EH (cell line): ENCODE measurements around the gene SPEN.
"Not testable (repeated sequence)": the region's sequence is repeated elsewhere in the genome, so short reads cannot be mapped to it uniquely, and the experiment has no call there.

ENCODE experiments used
- DNase-seq: peaks from one replicate; pipeline ENCODE4 v3.0.0-alpha.2; 2015; ENCODE audit warnings: low read depth

Gene SPEN

DNA sequence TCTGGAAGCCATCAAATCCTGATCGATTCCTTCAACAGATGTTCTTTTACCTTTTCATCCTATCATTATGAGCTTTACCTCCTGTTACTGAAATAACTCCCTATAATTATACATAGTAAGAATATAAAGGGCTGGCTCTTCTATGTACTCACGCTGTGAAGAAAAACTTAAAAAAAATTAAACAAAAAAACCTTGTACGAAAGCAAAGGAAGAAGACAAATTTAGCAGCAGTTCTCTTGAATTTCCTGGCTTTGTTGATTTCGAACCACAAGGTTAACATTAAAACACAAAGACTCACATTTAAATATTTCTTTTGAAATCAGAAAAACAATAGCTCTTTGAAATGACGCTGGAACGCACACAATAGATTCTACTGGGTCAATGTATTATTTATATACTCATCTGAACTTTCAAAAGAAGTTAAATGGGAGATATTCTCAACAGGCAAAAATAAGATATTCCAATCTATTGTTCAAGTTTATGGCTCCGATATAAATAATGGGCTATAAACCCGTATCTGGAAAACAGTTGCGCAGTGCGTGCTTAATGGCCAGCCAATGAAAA is 13.6 kb upstream of the SPEN start:
- no peak for DNase-seq

DNA sequence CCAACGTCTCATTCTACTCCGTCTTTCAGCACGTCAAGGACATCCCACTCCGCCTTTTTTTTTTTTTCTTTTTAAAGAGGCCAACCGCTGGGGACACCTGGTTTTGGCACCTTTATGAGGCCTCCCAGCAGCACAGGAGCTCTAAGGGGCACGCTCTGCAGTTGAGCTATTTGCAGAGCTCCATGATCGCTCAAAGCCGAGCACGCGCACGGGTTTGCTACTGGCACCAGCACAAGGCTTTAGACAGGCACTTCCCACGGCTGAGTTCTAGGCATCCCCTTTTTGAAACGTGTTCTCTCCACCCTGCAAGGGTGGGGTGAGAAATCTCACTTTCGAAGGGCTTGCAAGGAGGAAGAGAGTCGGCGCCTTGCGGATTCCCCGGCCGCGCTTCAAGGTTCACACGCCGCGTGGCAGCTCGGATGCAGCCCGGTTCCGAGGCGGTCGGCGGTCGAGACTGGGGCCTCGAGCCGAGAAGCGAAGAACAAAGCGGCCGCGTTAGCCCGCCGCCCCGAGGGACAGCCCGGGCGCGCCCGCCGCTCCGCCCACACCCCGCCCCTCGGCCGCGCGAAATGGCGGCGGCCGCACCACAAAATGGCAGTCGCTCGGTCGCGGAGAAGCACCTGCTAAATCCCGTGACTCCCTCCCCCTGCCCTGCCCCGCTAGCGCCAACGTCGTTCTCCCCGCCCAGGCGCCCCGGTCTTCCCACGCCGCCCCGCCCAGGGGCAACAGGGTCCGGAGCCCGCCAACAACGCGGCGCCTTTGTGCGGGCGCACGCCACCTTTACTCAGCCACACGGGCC is 12.9 kb upstream of the SPEN start:
- DNase-seq: peak; percentile 90

DNA sequence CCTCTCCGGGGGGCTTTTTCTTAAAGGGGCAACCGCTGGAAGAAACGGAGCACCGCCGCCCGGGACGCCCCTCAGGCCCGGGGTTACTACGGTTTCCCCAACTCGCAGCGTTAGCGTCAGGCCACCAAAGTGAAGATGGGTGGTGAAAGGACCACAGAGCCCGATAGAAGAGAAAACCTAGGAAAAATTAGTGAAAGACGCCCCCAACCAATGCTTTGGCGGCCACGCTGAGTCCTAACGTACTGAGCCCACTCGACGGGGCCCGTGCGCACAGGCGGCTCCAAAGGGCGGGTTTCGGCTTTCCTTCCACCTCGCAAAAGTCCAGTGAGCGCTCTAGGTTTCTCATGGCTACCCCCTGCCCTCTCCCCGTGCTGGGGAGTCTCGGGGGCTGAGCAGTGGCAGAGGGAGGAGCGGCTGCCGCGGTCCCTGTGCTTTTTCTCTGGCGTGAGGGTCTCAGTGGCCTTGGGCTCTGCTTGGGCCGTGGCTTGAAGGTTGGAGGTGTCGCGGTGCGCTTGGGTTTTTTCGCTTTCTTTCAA is 12.2 kb upstream of the SPEN start:
- no peak for DNase-seq

DNA sequence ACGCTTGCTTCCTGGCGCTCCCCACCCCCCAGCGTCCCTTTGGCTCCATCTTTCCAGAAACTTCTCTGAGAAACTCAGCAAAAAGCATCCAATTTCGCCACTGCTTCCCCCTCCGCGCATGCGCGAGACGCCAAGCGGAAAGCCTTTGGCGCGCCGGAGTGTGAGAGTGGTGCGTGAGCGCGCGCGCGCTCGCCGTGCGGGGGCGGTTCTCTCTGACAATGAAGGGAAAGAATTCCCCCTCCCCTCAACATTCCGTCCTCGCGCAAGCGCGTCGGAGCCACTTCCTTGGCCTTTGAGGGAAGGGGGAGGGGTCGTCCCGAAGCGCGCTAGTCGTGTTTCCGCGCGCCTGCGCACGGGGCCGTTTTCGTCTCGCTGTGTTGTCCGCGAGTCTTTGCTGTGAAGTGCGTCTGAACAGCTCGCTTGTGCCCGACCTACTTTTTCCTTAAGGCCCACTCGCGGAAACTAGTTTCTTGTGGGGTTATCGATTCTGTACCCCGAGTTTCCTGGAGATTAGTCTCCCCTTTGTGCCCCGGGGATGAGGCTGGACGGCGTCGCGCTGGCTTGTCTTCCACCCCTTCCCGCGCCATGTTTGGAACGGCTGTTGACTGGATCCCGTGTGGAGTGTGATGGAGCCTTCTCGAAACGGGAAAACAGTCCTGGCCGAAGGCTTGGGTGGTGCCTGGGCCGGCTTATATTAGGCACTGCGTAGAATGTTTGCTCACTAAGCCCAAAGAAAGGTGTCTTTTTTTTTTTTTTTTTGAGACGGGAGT is 11.6 kb upstream of the SPEN start:
- peak; percentile 99 for DNase-seq

DNA sequence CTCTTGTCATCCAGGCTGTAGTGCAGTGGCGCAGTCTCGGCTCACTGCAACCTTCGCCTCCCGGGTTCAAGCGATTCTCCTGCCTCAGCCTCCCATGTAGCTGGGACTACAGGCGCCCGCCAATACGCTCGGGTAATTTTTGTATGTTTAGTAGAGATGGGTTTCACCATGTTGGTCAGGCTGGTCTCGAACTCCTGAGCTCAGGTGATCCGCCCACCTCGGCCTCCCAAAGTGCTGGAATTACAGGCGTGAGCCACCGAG is 11.1 kb upstream of the SPEN start:
- DNase-seq: not testable (repeated sequence)

DNA sequence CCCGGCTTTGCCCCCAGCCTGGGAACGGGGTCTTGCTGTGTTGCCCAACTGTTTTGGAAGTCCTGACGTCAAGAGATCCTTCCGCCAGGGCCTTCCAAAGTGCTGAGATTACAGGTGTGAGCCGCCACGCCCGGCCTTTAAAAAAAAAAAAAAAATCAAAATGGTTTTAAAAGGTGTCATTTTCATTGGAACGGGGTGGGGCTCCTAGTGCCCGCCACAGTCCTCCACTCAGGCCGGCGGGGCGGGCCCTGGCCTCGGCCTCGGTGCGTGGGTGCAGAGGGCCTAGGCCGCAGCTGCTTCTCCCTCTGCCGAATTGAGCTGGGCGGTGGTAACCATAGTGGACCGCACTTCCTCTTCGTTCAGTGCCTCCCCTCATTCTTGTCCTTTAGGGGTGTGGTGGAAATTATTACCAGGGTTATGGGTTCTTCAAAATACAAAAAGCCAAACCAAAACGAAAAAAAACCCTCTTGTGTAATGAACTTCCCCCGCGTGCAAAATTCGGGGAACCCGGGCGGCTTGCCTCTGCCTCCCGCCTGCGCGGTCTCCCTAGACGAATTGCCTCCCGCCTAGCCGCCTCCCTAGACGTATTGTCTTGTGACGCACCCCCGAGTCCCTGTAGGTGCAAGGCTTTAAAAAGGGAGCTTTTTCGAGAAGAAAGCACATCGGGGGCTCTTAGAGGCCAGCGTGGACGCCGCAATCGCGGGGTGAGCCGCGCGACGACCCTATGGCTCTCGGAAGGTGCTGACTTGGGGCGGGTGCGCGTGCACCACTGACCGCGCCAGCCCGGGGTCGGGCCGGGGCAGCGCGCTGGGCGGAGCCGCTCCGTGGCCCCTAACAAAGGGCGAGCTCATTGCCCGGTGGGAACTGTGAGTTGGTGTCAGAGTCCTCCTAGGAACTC is 10.5 kb upstream of the SPEN start:
- no peak for DNase-seq

DNA sequence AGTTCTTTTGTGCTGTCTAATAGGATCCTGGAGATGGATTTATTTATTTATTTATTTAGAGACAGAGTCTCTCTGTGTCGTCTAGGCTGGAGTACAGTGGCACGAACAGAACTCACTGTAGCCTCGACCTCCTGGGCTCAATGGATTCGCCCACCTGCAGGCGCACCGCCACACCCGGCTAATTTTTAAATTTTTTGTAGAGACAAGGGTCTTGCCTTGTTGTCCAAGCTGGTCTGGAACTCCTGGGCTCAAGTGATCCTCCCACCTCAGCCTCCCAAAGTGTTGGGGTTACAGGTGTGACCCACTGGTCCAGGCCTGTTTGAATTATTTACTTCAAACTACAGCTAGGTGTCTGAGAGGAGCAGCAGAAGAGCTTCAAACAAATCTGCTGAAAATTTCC is 9.6 kb upstream of the SPEN start:
- DNase-seq: no peak

DNA sequence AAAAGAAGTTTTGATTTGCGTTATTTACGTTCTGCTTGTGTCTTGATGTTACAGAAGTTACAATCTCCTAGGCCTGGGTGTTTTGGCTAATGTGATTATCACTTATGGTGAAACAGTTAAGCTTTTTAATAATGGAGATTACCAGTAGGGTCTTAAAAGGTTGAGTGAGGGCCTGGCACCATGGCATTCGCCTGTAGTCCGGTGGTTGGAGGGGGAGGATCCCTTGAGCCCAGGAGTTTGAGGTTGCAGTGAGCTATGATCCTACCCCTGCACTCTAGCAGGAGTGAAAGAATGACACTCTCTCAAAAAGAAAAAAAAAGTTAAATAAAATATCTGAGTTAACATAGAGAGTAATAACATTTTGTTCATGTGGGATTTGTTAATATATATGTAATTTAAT is 8.8 kb upstream of the SPEN start:
- no peak for DNase-seq

DNA sequence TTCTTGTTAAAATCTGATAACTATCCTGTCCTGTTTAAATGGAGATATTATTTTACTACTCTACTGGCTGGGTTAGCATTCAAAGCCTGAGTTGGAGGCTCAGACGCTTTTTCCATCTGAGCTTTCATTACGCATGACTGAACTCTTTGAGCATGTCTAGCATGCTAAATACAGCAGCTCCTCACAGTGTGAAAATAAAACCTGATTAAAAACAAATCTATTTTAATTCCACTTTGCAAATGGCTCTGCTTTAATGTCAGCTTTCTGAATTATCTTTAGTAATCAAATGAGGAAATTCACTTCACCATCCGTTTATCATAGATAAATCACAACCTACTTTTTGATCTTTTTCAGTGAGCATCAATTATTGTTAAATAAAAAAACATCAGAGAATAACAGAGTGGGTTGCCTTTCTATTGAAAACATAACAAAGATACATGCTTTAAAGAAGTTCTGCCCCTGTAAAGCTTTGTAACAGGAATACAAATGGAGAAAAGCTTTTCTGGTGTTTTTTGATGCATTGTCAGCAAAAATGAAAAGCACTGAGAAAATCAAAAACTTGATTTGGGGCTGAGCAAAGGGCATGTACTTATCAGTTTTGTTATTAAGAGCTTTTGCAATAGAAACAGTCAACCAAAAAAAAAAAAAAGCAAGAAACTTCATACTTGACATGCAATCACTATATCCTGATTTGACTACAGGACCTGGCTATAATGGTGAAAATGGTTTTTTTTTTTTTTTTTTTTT is 3.5 kb upstream of the SPEN start:
- DNase-seq: no peak

DNA sequence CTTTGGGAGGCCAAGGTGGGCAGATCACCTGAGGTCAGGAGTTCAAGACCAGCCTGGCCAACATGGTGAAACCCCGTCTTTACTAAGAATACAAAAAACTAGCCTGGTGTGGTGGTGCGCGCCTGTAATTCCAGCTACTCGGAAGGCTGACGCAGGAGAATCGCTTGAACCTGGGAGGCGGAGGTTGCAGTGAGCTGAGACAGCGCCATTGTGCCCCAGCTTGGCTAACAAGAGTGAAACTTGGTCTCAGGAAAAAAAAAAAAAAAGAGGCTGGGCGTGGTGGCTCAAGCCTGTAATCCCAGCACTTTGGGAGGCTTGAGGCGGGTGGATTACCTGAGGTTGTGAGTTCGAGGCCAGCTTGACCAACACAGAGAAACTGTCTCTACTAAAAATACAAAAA is 1.5 kb upstream of the SPEN start:
- DNase-seq: not testable (repeated sequence)

DNA sequence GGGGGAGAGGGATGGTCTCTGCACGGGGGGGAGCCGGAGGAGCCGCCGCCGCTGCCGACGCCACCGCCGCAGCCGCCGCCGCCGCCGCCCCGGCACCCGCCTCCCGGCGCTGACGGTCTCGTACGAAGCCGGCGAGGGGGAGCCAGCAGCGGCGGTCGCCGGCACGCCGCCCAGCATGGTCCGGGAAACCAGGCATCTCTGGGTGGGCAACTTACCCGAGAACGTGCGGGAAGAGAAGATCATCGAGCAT is 311 bp downstream of the SPEN start:
- no peak for DNase-seq

DNA sequence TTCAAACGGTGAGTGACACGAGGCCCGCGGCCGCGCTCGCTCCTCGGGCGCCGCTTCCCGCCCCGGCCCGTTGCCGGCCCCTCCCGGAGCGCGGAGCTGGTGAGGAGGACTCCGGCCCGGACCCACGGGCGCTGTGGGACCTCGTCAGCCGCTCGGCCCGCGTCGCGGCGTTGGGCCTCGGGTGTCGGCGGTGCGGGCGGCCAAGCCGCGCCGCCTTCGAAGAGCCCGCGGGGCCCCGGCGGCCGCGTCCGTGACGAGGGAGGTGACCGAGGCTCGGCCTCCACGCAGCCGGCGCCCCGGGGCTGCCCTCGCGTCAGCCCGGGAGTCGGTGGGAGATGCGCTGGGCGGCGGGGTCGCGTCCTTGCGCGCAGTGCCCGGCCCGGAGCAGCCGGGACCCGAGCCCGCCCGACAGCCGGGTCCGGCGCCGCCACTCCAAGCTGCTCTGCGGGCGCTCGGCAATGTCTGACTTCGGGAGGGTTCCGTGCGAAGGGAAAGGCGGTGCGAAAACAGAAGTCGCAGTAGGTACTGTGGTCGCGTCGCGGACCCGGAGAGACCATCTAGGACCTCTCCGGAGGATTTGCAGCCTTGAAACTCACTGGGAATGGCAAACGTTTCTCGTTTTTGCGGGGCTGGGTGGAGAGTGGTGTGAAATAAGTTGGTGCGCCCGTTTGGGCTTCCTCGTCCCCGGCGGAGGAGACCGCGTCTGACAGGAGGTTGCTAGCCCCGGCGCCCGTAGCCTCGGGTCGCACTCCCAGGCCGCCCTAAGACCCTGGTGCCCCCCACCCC is 829 bp downstream of the SPEN start:
- DNase-seq: peak; percentile 50

DNA sequence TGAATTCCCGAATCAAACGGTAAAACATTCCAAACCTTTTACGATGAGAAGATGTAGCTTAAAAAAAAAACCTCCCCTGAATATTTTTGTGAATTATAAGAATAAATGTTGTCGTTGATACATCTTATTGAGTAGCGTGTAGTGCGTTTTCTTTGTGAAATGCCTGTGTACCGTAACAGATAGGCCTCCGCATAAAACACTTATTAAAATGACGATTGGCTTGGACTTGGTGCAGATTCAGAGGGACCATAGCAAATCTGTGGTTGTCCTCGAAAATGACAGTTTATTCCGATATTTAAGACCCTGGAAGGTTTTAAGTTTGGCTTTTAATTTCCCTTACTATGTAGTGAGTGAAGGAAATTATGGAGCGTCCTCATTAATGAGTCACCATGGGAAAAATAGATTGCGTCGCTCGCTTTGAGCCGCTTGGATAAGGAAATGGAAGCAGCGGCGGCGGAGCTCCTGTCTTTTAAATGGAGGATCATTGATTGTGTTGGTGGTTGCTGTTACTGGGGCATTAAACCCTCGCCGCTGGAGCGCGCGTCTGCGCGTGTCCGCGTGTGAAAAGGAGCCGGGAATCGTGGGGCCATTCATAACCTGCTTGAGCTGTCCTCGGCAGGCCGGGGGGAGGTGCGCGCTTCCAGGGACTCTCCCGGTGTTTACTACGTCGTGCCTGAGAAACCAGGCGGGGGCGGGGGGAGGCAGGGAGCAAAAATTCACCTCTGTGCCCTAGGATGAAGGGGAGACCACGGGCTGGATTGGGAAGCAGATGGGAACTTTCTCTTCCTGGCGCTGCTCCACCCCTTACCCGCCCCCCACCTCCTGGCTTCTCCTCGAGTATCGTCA is 1.6 kb downstream of the SPEN start:
- peak; percentile 91 for DNase-seq

DNA sequence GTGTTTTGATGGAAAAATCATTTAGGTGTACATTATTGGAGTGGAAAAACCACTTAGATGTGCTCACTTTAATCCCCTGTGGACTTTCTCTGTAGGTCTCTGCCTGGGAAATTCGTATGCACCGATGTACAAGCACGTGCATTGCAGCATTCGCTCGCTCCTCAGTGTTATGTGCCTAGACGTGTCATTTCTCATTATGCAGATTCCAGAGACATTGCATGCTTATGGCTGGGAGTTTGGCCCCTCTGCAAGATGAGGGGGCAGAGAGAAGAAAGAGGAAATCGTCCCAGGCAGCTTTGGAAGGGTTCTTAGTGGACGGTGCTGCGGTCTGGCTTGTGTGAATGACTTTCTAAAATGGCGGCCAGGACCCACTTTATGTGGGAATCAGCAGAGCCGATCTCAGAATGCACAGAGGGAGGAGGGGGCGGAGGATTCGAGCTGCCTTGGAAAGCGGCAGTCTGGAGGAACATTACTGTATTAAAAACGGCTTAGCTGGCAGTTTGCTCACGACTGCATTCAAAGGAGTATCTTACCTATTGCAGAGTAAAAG is 2.3 kb downstream of the SPEN start:
- peak; percentile 74 for DNase-seq

DNA sequence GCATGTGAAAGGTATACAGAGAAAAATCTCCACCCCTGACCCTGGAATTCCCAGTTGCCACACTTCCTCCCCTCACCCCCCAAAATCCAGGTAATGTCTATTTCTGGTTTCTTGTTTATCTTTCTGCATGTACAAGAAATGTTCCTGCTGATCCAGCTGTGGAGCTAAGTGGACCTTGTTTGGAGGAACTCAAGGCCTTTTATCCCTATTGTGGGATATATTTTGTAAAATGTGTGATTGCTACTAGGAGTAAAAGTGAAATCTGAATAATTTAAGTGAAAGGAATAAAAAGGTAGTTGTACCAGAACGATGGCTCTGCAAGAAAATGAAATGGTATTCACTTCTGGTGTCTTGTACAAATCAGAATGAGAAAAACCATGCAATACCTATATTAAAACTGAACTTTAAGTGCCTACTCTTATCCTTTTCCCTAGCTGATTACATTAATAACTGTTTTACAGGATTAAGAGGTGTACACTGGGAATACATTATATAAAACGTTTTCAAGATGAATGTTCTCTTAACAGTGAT is 3.0 kb downstream of the SPEN start:
- DNase-seq: no peak

DNA sequence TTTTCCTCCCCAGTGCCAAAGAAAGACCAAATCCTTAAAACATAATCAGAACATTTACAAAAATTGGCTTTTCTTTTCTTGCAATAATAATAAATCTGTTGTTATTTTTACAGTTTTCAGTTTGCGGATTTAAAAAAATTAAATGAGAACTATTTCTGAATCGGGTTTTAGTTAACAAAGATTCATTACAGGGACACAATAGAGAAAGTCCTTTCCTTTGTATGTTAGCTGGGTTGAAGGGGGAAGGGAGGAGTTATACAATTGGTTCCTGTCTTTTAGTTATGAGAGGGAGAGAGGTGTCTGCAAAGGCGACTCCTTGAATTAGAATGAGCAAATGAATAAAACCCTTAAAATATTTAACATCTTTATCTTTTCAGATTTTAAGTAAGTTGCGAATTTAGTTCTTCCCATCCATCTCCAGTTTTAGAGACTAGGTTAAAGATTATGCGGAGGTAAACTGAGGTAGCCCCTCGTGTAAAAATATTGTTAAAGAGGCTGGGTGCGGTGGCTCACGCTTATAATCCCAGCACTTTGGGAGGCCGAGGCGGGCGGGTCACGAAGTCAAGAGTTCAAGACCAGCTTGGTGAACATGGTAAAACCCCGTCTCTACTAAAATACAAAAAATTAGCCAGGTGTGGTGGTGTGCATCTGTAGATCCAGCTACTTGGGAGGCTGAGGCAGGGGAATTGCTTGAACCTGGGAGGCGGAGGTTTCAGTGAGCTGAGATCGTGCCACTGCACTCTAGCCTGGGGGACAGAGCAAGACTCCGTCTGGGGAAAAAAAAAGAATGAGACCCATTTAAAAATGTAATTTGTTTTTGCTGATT is 3.9 kb downstream of the SPEN start:
- DNase-seq: no peak

DNA sequence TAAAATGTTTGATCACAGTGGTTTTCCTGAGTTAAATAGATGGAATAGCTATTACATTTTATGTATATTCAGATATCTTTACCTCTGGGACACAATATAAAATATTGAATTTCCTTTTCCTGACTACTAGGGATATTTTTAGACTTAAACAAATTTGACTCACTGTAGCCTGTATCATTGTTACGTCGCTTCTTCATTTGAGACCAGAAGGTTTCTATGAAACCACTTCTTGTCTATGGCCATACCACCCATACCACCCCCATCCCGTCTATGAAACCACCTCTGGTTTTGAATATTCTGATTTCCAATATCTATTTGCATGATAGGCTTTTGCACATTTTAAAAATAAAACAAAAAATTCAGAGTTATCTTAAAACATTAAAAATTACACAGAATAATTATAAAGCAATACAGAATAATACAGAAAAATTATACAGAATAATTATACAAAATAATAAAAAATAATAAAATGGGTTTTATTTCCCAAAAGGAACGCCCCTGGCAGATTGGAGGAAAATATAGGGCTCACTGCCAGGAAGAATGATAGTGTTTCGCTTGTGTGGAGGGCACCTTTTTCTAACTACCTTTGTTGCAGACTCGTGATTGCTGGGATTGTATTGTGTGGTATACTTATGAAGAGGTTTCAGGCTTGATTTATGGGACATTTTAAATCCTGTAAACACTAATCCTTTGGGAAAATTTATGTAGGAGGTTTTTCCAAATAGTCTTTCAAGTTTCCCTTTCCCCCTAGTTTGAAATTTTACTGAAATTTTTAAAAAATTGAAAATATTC is 4.7 kb downstream of the SPEN start:
- DNase-seq: peak; percentile 23

DNA sequence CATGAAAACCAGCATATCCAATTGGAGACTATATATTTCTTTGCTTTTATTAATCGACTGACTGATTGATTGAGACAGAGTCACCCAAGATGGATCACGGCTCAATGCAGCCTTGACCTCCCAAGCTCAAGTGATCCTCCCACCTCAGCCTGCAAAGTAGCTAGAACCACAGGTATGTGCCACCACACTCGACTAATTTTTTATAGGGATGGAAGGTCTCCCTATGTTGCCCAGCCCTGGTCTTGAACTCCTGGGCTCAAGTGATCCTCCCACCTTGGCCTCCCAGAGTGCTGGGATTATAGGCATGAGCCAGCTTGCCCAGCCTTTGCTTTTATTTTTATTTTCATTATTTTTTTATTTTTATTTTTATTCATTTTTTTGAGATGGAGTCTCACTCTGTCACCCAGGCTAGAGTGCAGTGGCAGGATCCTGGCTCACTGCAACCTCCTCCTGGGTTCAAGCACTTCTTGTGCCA is 5.4 kb downstream of the SPEN start:
- DNase-seq: no peak
